ENCODE data around the gene ITGA1.

GRCh38 chr5:52870448-52870847 is 82.7 kb downstream of the ITGA1 start:
- no peak for TF ChIP-seq POLR2A (IDR thresholded peaks at IDR 0.05; ENCODE audit: low read length)
- TF ChIP-seq GATA1 (IDR thresholded peaks at IDR 0.05; ENCODE audit: low read depth, low read length), result no peak
